ENCODE data around the gene PIP5KL1.

GRCh38 chr9:127968700-127969383 lies 38.3 kb upstream of the PIP5KL1 start:
- TF ChIP-seq POLR2AphosphoS5 (IDR thresholded peaks at IDR 0.05; ENCODE audit: low read depth, low read length) (peak; percentile 21; the same call in 1 of the 2 replicates), TCF7L2 (IDR thresholded peaks at IDR 0.05; ENCODE audit: low read depth, low read length) (no peak), SIN3A (IDR thresholded peaks at IDR 0.05; ENCODE audit: borderline replicate concordance, insufficient read depth, low read depth, low read length) (no peak)
- TF ChIP-seq, protein P1, sequence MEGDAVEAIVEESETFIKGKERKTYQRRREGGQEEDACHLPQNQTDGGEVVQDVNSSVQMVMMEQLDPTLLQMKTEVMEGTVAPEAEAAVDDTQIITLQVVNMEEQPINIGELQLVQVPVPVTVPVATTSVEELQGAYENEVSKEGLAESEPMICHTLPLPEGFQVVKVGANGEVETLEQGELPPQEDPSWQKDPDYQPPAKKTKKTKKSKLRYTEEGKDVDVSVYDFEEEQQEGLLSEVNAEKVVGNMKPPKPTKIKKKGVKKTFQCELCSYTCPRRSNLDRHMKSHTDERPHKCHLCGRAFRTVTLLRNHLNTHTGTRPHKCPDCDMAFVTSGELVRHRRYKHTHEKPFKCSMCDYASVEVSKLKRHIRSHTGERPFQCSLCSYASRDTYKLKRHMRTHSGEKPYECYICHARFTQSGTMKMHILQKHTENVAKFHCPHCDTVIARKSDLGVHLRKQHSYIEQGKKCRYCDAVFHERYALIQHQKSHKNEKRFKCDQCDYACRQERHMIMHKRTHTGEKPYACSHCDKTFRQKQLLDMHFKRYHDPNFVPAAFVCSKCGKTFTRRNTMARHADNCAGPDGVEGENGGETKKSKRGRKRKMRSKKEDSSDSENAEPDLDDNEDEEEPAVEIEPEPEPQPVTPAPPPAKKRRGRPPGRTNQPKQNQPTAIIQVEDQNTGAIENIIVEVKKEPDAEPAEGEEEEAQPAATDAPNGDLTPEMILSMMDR (IDR thresholded peaks at IDR 0.05) = no peak
- TF ChIP-seq, protein P2, sequence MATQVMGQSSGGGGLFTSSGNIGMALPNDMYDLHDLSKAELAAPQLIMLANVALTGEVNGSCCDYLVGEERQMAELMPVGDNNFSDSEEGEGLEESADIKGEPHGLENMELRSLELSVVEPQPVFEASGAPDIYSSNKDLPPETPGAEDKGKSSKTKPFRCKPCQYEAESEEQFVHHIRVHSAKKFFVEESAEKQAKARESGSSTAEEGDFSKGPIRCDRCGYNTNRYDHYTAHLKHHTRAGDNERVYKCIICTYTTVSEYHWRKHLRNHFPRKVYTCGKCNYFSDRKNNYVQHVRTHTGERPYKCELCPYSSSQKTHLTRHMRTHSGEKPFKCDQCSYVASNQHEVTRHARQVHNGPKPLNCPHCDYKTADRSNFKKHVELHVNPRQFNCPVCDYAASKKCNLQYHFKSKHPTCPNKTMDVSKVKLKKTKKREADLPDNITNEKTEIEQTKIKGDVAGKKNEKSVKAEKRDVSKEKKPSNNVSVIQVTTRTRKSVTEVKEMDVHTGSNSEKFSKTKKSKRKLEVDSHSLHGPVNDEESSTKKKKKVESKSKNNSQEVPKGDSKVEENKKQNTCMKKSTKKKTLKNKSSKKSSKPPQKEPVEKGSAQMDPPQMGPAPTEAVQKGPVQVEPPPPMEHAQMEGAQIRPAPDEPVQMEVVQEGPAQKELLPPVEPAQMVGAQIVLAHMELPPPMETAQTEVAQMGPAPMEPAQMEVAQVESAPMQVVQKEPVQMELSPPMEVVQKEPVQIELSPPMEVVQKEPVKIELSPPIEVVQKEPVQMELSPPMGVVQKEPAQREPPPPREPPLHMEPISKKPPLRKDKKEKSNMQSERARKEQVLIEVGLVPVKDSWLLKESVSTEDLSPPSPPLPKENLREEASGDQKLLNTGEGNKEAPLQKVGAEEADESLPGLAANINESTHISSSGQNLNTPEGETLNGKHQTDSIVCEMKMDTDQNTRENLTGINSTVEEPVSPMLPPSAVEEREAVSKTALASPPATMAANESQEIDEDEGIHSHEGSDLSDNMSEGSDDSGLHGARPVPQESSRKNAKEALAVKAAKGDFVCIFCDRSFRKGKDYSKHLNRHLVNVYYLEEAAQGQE (IDR thresholded peaks at IDR 0.05; ENCODE audit: insufficient read depth in 1 of 2, low read depth in 2 of 2, low read length in 1 of 2) = no peak

Measured in Panc1 (cell line).